Activated CD8-positive, alpha-beta T cell treated with anti-CD3 and anti-CD28 coated beads, Interleukin-2, amount 10 ng/mL, durations not matched to agents 7 days and 5 days (primary cell): Measurements from ENCODE around the gene SDHA. TPM values are rescaled to one million over a fixed set of nuclear protein-coding genes. Genes with fewer than 3 reads are reported as not detected.
"Not testable (repeated sequence)": the region's sequence is repeated elsewhere in the genome, so short reads cannot be mapped to it uniquely, and the experiment has no call there.

Experiments
- ATAC-seq: fragments of 150-1000 bp; cut with Tn5 transposase; one replicate; pipeline ENCODE4 v1.10.0; 2021; ENCODE audit warnings: moderate library complexity
- CTCF ChIA-PET: fragments of 350-600 bp; sonication (Branson Sonifier 250); formaldehyde crosslinking; loops from one replicate; lab custom pipeline; 2021; ENCODE audit warnings: antibody characterized with exemption; lab: Charles Lee
- POLR2A ChIA-PET: fragments of 350-600 bp; sonication (Branson Sonifier 250); formaldehyde crosslinking; loops from one replicate; lab custom pipeline; 2021; ENCODE audit warnings: antibody characterized with exemption; lab: Charles Lee
- DNase-seq: peaks from one replicate; pipeline ENCODE4 v3.0.0-alpha.2; 2020
- H3K27ac Mint-ChIP-seq: one replicate; pipeline ENCODE4 v1.8.0; 2021; ENCODE audit warnings: mild to moderate bottlenecking, mixed read lengths
- H3K27me3 Mint-ChIP-seq: one replicate; pipeline ENCODE4 v1.8.0; 2021; ENCODE audit warnings: low read depth, mixed read lengths
- H3K36me3 Mint-ChIP-seq: one replicate; pipeline ENCODE4 v1.8.0; 2021; ENCODE audit warnings: low read depth, mixed read lengths
- H3K4me1 Mint-ChIP-seq: one replicate; pipeline ENCODE4 v1.8.0; 2021; ENCODE audit warnings: low read depth, mixed read lengths
- H3K4me3 Mint-ChIP-seq: one replicate; pipeline ENCODE4 v1.8.0; 2021; ENCODE audit warnings: mild to moderate bottlenecking, mixed read lengths
- H3K9me3 Mint-ChIP-seq: one replicate; pipeline ENCODE4 v1.8.0; 2022; ENCODE audit warnings: mixed read lengths; ENCODE audit not compliant: insufficient read depth
- total RNA-seq, 2 experiments: library from RNA; stranded (reverse); gene quantifications; one replicate each; pipeline ENCODE4 v1.2.3, GENCODE V29; 2021

SDHA gene
- total RNA-seq, 2 experiments from 2014 or later, result 145 to 152 TPM

DNA sequence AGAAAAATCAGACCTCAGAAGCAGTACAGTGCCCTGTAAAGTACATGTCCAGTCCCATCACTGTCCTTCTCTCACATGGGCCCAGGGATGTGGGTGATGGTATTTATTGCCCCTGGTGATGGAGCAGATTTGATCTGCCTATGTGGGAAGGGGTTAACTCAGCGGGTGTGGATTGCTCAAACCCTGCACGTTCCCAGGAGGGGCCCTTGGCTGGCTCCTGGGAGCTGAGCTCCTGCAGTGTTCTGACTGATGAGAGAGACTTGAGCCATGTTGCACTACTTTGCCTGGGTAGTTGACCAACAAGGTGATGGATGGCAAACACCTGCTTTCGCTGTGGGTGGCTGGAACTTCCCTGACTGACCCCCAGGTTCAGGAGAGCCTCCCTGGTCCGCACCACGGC is 81.8 kb downstream of the SDHA start:
- H3K36me3 Mint-ChIP-seq, H3K27me3 Mint-ChIP-seq, CTCF ChIA-PET, POLR2A ChIA-PET, H3K9me3 Mint-ChIP-seq, H3K27ac Mint-ChIP-seq, H3K4me3 Mint-ChIP-seq, ATAC-seq, DNase-seq: not testable (repeated sequence)
- H3K4me1 Mint-ChIP-seq, result peaks cover 20% of the 10 kb centered on the region

DNA sequence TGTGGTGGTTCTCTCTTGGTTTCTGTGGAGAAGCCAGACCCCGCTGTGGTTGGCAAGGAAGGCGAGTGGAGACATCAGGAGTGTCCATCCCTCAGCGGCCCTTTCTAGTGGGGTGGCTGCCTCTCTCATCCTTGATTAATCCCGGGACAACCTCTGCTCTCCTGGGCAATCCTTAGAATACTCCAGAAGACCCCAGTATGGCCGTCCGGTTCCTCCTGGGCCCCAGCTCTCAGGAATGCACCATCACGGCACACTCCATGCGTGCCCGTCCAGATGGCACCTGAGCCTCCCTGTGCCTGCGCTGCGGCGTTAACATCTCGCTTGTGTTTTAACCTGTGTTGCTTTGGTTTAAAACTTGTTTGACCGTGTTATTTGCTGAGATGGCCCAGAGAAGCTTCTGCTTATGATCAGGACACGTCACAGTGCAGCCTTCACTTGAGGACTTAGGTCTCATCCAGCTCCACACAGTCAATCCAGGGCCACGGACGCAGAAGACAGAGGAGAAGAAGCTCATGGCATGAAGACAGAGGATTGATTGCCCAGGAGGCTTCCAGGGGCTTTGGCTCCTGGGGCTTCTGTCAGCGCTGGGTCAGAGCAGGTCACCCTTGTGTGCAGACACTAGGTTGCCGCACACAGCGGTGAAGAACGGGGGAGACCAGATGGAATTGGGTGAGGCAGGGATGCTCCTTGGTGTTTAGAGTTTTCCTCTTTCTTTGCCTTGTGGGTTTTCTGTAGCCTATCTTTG is 82.7 kb downstream of the SDHA start:
- H3K36me3 Mint-ChIP-seq, H3K9me3 Mint-ChIP-seq, ATAC-seq, CTCF ChIA-PET, DNase-seq, POLR2A ChIA-PET, H3K27ac Mint-ChIP-seq, H3K4me3 Mint-ChIP-seq, H3K27me3 Mint-ChIP-seq: not testable (repeated sequence)
- peaks cover 20% of the 10 kb centered on the region for H3K4me1 Mint-ChIP-seq

DNA sequence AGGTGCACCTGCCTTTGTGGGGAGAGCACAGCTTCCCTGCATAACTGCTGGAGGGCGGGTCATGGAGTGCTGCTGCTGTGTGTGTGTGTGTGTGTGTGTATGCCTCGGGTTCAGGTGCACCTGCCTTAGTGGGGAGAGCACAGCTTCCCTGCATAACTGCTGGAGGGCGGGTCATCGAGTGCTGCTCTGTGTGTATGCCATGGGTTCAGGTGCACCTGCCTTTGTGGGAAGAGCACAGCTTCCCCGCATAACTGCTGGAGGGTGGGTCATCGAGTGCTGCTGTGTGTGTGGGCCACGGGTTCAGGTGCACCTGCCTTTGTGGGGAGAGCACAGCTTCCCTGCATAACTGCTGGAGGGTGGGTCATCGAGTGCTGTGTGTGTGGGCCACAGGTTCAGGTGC is 84.3 kb downstream of the SDHA start:
- POLR2A ChIA-PET, H3K4me3 Mint-ChIP-seq, H3K27ac Mint-ChIP-seq, DNase-seq, H3K27me3 Mint-ChIP-seq, H3K4me1 Mint-ChIP-seq, CTCF ChIA-PET, H3K9me3 Mint-ChIP-seq, ATAC-seq: not testable (repeated sequence)
- peaks cover 11% of the 10 kb centered on the region for H3K36me3 Mint-ChIP-seq

DNA sequence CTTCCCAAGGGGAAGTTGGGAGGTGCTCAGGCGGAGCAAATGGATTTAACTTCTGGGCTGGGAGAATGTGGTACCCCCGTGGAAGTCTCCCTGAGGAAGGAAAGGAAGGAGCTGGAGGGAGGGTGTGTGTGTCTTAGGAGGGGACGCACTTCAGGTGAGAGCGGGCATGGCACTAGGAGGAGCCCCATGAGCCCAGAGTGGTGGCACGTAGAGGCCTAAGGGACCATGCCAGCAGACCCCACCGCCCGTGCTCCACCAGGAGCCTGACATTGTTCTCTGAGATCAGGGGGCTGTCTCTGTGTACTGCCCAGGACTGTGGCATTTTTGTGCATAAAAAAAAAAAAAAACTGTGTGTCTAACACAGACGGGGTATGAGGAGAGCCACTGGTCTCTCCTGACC is 84.8 kb downstream of the SDHA start:
- ChIA-PET POLR2A (no interaction called here), CTCF (no interaction called here)
- ATAC-seq, result no peak
- no peak overlapping the region for H3K27ac Mint-ChIP-seq
- DNase-seq, result no peak
- H3K27me3 Mint-ChIP-seq, result no peaks in the 10 kb centered on the region
- H3K36me3 Mint-ChIP-seq, result peaks cover 13% of the 10 kb centered on the region
- no peaks in the 10 kb centered on the region for H3K9me3 Mint-ChIP-seq
- H3K4me3 Mint-ChIP-seq, result no peak overlapping the region
- H3K4me1 Mint-ChIP-seq, result no peaks in the 10 kb centered on the region

DNA sequence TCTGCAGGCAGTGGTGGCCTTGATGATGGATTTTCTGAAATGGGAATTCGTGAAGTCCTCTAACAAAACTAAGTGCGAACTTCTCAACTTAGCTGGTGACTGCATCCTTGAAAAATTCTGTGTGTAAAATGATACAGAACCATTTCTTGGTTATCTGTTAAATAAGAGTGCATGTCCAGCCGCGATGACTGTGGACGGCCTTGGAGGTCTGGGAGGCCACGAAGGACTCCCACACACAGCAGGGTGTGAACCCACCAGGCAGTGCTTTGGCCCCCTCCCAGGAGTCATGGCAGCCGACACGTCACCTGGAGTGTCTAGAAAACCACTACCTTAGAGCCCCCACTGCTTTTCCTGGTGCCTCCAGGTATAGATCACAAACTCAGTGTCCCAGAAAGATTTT is 85.6 kb downstream of the SDHA start:
- H3K4me3 Mint-ChIP-seq, ATAC-seq, H3K27ac Mint-ChIP-seq, H3K4me1 Mint-ChIP-seq, H3K27me3 Mint-ChIP-seq, POLR2A ChIA-PET, CTCF ChIA-PET, DNase-seq, H3K9me3 Mint-ChIP-seq: not testable (repeated sequence)
- peaks cover 13% of the 10 kb centered on the region for H3K36me3 Mint-ChIP-seq

DNA sequence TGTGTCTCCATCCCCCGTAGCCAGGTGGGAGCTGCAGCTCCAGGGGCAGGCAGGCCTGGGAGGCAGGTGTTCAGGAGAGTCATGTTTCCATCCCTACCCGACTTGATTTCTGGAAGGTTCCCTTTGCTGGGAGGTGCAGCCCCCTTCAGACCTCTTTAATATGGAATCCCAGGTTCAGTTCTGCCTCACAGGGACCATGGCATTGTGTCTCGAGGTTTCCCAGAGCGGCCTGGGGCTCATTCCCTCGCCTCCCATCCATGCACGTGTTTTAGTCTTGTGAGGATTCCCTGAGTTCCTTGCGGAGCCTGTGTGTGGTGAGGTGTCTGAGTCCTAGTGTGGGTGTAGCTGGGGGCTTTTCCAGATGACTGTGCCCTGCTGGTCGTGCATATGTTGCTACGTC is 86.9 kb downstream of the SDHA start:
- peaks cover 13% of the 10 kb centered on the region for H3K36me3 Mint-ChIP-seq
- ChIA-PET CTCF (no interaction called here), POLR2A (no interaction called here)
- DNase-seq (no peak), ATAC-seq (no peak)
- H3K27ac Mint-ChIP-seq, result no peak overlapping the region
- no peaks in the 10 kb centered on the region for H3K27me3 Mint-ChIP-seq
- H3K9me3 Mint-ChIP-seq, result no peaks in the 10 kb centered on the region
- H3K4me1 Mint-ChIP-seq, result no peaks in the 10 kb centered on the region
- H3K4me3 Mint-ChIP-seq, result no peak overlapping the region

DNA sequence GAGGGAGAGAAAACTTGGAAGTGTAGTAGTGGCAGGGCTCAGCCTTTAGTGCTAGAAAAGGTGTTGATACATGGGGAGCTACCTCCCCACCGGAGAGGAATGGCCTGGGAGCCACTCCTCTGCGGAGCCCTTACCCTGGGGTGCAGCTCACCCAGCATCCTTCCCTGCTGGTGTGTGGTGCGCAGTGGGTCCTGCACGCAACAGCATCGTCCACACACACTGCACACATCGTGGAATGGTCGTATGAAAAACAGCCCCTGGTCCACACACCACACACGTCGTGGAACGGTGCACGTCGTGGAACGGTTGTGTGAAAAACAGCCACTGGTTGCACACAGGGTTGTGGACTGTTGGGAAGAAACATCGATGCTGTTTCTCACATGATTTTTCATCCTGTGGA is 87.3 kb downstream of the SDHA start:
- ChIA-PET POLR2A (no interaction called here), CTCF (no interaction called here)
- no peaks in the 10 kb centered on the region for H3K4me1 Mint-ChIP-seq
- H3K36me3 Mint-ChIP-seq, result peaks cover 13% of the 10 kb centered on the region
- no peak overlapping the region for H3K27ac Mint-ChIP-seq
- no peak overlapping the region for H3K4me3 Mint-ChIP-seq
- ATAC-seq (no peak), DNase-seq (no peak)
- no peaks in the 10 kb centered on the region for H3K9me3 Mint-ChIP-seq
- H3K27me3 Mint-ChIP-seq, result no peaks in the 10 kb centered on the region

DNA sequence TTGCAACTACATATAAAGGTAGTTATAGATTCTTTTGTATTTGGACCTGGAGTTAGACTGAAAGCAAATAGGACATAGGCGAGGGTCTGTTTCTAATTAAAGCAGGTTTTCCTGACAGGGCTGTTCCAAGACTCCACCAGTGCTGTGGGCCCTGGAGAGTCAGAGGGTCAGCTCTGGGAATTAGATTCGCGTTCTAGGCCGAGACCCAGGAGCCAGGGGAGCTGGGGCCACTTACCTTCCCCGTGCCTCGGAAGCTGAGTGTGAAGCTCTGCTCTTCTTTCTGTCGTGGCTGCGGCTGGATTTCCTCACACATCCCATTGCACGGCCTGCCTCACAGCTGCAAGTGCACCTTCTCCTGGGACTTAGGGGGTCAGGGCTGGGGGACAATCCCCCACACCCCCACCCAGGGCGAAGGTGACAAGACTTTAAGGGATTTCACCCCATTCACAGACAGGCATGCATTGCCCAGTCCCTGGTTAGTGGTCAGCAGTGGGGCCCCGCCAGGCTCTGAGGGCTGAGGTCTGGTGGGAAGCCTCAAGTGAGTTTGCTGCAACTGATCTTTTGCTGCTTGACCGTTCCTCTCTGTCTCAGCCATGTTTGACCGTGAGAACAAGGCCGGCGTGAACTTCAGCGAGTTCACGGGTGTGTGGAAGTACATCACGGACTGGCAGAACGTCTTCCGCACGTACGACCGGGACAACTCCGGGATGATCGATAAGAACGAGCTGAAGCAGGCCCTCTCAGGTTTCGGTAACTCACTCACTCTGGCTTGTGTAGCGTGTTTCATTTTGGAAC is 88.1 kb downstream of the SDHA start:
- H3K36me3 Mint-ChIP-seq, result peaks cover 16% of the 10 kb centered on the region
- no peaks in the 10 kb centered on the region for H3K27me3 Mint-ChIP-seq
- ChIA-PET POLR2A (no interaction called here), CTCF (no interaction called here)
- H3K27ac Mint-ChIP-seq, result no peak overlapping the region
- H3K4me3 Mint-ChIP-seq, result no peak overlapping the region
- H3K9me3 Mint-ChIP-seq, result no peaks in the 10 kb centered on the region
- H3K4me1 Mint-ChIP-seq, result peaks cover 2% of the 10 kb centered on the region
- no peak for ATAC-seq
- DNase-seq, result no peak

Other genes with a start within 250 kb of the SDHA start
- not detected for gene PLEKHG4B, start 126.2 kb upstream of the SDHA start, total RNA-seq
- gene LRRC14B, start 26.8 kb upstream of the SDHA start, total RNA-seq, result not detected
- 1 to 10 TPM; 5.3 to 6.8 TPM for gene CCDC127, start 167 bp upstream of the SDHA start, total RNA-seq
- gene PDCD6, start 53.3 kb downstream of the SDHA start, total RNA-seq, result 100 to 1,000 TPM in 1 of 2 experiments, 10 to 100 TPM in 1; 96.1 to 101 TPM
- gene AHRR, start 103.4 kb downstream of the SDHA start, total RNA-seq, result 10 to 100 TPM; 56.1 to 57.2 TPM
- gene EXOC3, start 224.9 kb downstream of the SDHA start, total RNA-seq, result 10 to 100 TPM; 62.2 to 62.3 TPM